Measurements from ENCODE around the gene LRFN2. TPM values are rescaled to one million over a fixed set of nuclear protein-coding genes. Genes with fewer than 3 reads are reported as not detected.

Gene LRFN2
- total and polyA plus RNA-seq, 2 donors (not counting 1 experiment from before 2014, with no cell fraction given): not detected

GRCh38 chr6:40509716-40510260 is 77.4 kb downstream of the LRFN2 start:
- Histone ChIP-seq H3K79me2 (ENCODE audit: control insufficient read depth, insufficient read depth, low read length) (no peaks in the 10 kb centered on the region), H3K4me1 (ENCODE audit: control insufficient read depth in 2 of 2, insufficient read depth in 2 of 2, low read length in 2 of 2) (no peaks in the 10 kb centered on the region), H4K20me1 (ENCODE audit: control insufficient read depth, insufficient read depth, low read length, poor library complexity, severe bottlenecking) (no peaks in the 10 kb centered on the region), H3K27ac (ENCODE audit: low read length in 2 of 2) (no peak overlapping the region), H3K9me3 (ENCODE audit: control extremely low read depth in 1 of 3, control insufficient read depth in 2 of 3, insufficient read depth in 1 of 3, low read length in 2 of 3) (no peaks in the 10 kb centered on the region), H3K9ac (ENCODE audit: low read length) (no peak overlapping the region), H2AFZ (ENCODE audit: insufficient read depth, low read depth, low read length, poor library complexity, severe bottlenecking) (no peak overlapping the region), H3K4me2 (replicated peaks; ENCODE audit: low read depth, low read length, poor library complexity, severe bottlenecking) (no peak overlapping the region), H3K27me3 (replicated peaks in 1 of 4; ENCODE audit: control extremely low read depth in 1 of 4, control insufficient read depth in 3 of 4, insufficient read depth in 4 of 4, low read length in 3 of 4) (no peaks in the 10 kb centered on the region), H3K4me3 (ENCODE audit: control extremely low read depth in 1 of 5, extremely low read depth in 1 of 5, insufficient read depth in 1 of 5, low read depth in 2 of 5, low read length in 4 of 5) (no peak overlapping the region), H3K36me3 (replicated peaks in 1 of 2; ENCODE audit: control extremely low read depth in 1 of 2, control insufficient read depth in 1 of 2, extremely low read depth in 1 of 2, insufficient read depth in 2 of 2, low read length in 1 of 2) (no peaks in the 10 kb centered on the region)
- no peaks in the 10 kb centered on the region for H3K4me1 Mint-ChIP-seq
- WGBS (ENCODE audit: insufficient coverage): 87% methylated on average over 10 of the region's 11 CpGs
- CTCF ChIA-PET: no interaction called here
- no peak overlapping the region for H3K27ac Mint-ChIP-seq
- DNase-seq: no peak
- H3K9me3 Mint-ChIP-seq (ENCODE audit: insufficient read depth): no peaks in the 10 kb centered on the region
- POLR2A ChIA-PET: no interaction called here
- H3K27me3 Mint-ChIP-seq: no peaks in the 10 kb centered on the region
- no peak for TF ChIP-seq EZH2 (IDR thresholded peaks at IDR 0.05; ENCODE audit: borderline replicate concordance, insufficient read depth, low read depth, low read length, poor library complexity, severe bottlenecking)
- no peak for TF ChIP-seq CTCF (IDR thresholded peaks at IDR 0.05)
- intact Hi-C loops (cut with micrococcal nuclease): no loop called here
- no peak overlapping the region for H3K4me3 Mint-ChIP-seq
- no peak for ATAC-seq (ENCODE audit: low read depth)

GRCh38 chr6:40509086-40509485 is 78.1 kb downstream of the LRFN2 start:
- Histone ChIP-seq H2AFZ (ENCODE audit: insufficient read depth, low read depth, low read length, poor library complexity, severe bottlenecking) (no peak overlapping the region), H3K36me3 (replicated peaks in 1 of 2; ENCODE audit: control extremely low read depth in 1 of 2, control insufficient read depth in 1 of 2, extremely low read depth in 1 of 2, insufficient read depth in 2 of 2, low read length in 1 of 2) (no peaks in the 10 kb centered on the region), H3K79me2 (ENCODE audit: control insufficient read depth, insufficient read depth, low read length) (no peaks in the 10 kb centered on the region), H3K4me1 (ENCODE audit: control insufficient read depth in 2 of 2, insufficient read depth in 2 of 2, low read length in 2 of 2) (no peaks in the 10 kb centered on the region), H3K27ac (ENCODE audit: low read length in 2 of 2) (no peak overlapping the region), H3K4me2 (replicated peaks; ENCODE audit: low read depth, low read length, poor library complexity, severe bottlenecking) (no peak overlapping the region), H3K9me3 (ENCODE audit: control extremely low read depth in 1 of 3, control insufficient read depth in 2 of 3, insufficient read depth in 1 of 3, low read length in 2 of 3) (no peaks in the 10 kb centered on the region), H3K9ac (ENCODE audit: low read length) (no peak overlapping the region), H4K20me1 (ENCODE audit: control insufficient read depth, insufficient read depth, low read length, poor library complexity, severe bottlenecking) (no peaks in the 10 kb centered on the region), H3K4me3 (ENCODE audit: control extremely low read depth in 1 of 5, extremely low read depth in 1 of 5, insufficient read depth in 1 of 5, low read depth in 2 of 5, low read length in 4 of 5) (no peak overlapping the region), H3K27me3 (replicated peaks in 1 of 4; ENCODE audit: control extremely low read depth in 1 of 4, control insufficient read depth in 3 of 4, insufficient read depth in 4 of 4, low read length in 3 of 4) (no peaks in the 10 kb centered on the region)
- no peak overlapping the region for H3K27ac Mint-ChIP-seq
- no peaks in the 10 kb centered on the region for H3K27me3 Mint-ChIP-seq
- ChIA-PET CTCF (no interaction called here), POLR2A (no interaction called here)
- no peak for ATAC-seq (ENCODE audit: low read depth)
- H3K4me3 Mint-ChIP-seq: no peak overlapping the region
- H3K9me3 Mint-ChIP-seq (ENCODE audit: insufficient read depth): no peaks in the 10 kb centered on the region
- TF ChIP-seq CTCF (IDR thresholded peaks at IDR 0.05) (no peak), EZH2 (IDR thresholded peaks at IDR 0.05; ENCODE audit: borderline replicate concordance, insufficient read depth, low read depth, low read length, poor library complexity, severe bottlenecking) (no peak)
- 43% methylated on average over 1 of the region's 1 CpG for WGBS (ENCODE audit: insufficient coverage)
- no peak for DNase-seq
- no peaks in the 10 kb centered on the region for H3K4me1 Mint-ChIP-seq
- intact Hi-C loops (cut with micrococcal nuclease): no loop called here
